Ishikawa (cell line): Measurements from ENCODE around the gene LSM7.

Experiments
- CEBPB ChIP-seq: IDR thresholded peaks from 2 replicates; pipeline ENCODE4 v1.6.1; 2012
- CREB1 ChIP-seq: IDR thresholded peaks from 2 replicates; pipeline ENCODE4 v1.6.1; 2012; ENCODE audit warnings: low read depth
- EGR1 ChIP-seq: IDR thresholded peaks from 2 replicates; pipeline ENCODE4 v1.6.1; 2012
- EP300 ChIP-seq: IDR thresholded peaks from 2 replicates; pipeline ENCODE4 v1.6.1; 2012; ENCODE audit warnings: borderline replicate concordance
- FOXM1 ChIP-seq: IDR thresholded peaks from 2 replicates; pipeline ENCODE4 v1.6.1; 2012; ENCODE audit warnings: low read depth, borderline replicate concordance
- MAX ChIP-seq: IDR thresholded peaks from 2 replicates; pipeline ENCODE4 v1.6.1; 2012
- NFIC ChIP-seq: IDR thresholded peaks from 2 replicates; pipeline ENCODE4 v1.6.1; 2012
- RAD21 ChIP-seq: IDR thresholded peaks from 2 replicates; pipeline ENCODE4 v1.6.1; 2012; ENCODE audit warnings: low read depth
- REST ChIP-seq: IDR thresholded peaks from 2 replicates; pipeline ENCODE4 v1.6.1; 2012; ENCODE audit warnings: low read depth, mild to moderate bottlenecking
- TAF1 ChIP-seq: IDR thresholded peaks from 2 replicates; pipeline ENCODE4 v1.6.1; 2012; ENCODE audit warnings: low read depth, mild to moderate bottlenecking
- TCF12 ChIP-seq: IDR thresholded peaks from 2 replicates; pipeline ENCODE4 v1.6.1; 2012; ENCODE audit warnings: low read depth
- TEAD4 ChIP-seq: IDR thresholded peaks from 2 replicates; pipeline ENCODE4 v1.6.1; 2012
- YY1 ChIP-seq: IDR thresholded peaks from 2 replicates; pipeline ENCODE4 v1.6.1; 2012; ENCODE audit warnings: low read depth
- ZBTB7A ChIP-seq: IDR thresholded peaks from 2 replicates; pipeline ENCODE4 v1.6.1; 2012; ENCODE audit warnings: low read depth
- TF ChIP-seq, protein P1 (sequence below): IDR thresholded peaks from 2 replicates; pipeline ENCODE4 v1.6.1; 2012

The LSM7 gene

GRCh38 chr19:2340496-2341243 is 12.3 kb upstream of the LSM7 start:
- TF ChIP-seq YY1 (no peak), REST (no peak), TEAD4 (no peak), EP300 (no peak), RAD21 (no peak), EGR1 (no peak), TAF1 (no peak), TCF12 (no peak)
- TF ChIP-seq, protein P1, sequence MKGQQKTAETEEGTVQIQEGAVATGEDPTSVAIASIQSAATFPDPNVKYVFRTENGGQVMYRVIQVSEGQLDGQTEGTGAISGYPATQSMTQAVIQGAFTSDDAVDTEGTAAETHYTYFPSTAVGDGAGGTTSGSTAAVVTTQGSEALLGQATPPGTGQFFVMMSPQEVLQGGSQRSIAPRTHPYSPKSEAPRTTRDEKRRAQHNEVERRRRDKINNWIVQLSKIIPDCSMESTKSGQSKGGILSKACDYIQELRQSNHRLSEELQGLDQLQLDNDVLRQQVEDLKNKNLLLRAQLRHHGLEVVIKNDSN = no peak

DNA sequence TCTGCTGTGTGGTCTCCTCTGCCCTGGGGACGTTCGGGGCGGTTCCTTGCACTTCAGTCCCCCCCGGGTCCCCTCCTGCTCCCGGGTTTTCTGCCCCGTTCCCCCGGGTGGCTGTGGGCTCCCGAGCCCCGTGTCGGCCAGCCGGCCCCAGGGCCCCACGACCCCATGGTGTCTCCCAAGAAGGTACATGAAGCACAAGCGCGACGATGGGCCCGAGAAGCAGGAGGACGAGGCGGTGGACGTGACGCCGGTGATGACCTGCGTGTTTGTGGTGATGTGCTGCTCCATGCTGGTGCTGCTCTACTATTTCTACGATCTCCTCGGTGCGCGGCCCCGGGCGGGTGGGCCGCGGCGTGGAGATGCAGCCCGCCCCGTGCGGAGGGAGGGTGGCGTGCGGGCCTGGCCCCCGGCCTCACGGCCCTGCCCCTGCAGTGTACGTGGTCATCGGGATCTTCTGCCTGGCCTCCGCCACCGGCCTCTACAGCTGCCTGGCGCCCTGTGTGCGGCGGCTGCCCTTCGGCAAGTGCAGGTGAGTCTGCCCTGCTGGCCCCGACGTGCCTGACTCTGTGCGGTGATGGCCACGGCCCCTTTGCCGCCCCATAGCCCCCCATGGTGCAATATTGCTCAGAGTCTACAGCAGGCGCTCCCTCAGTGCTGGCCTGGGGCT is 11.4 kb upstream of the LSM7 start:
- TF ChIP-seq FOXM1 (no peak), CREB1 (no peak), CEBPB (no peak), TAF1 (no peak), NFIC (no peak), ZBTB7A (no peak), MAX (no peak), TCF12 (no peak), EGR1 (no peak), RAD21 (no peak), TEAD4 (no peak), REST (no peak), EP300 (no peak), YY1 (no peak)
- TF ChIP-seq, protein P1 = no peak

DNA sequence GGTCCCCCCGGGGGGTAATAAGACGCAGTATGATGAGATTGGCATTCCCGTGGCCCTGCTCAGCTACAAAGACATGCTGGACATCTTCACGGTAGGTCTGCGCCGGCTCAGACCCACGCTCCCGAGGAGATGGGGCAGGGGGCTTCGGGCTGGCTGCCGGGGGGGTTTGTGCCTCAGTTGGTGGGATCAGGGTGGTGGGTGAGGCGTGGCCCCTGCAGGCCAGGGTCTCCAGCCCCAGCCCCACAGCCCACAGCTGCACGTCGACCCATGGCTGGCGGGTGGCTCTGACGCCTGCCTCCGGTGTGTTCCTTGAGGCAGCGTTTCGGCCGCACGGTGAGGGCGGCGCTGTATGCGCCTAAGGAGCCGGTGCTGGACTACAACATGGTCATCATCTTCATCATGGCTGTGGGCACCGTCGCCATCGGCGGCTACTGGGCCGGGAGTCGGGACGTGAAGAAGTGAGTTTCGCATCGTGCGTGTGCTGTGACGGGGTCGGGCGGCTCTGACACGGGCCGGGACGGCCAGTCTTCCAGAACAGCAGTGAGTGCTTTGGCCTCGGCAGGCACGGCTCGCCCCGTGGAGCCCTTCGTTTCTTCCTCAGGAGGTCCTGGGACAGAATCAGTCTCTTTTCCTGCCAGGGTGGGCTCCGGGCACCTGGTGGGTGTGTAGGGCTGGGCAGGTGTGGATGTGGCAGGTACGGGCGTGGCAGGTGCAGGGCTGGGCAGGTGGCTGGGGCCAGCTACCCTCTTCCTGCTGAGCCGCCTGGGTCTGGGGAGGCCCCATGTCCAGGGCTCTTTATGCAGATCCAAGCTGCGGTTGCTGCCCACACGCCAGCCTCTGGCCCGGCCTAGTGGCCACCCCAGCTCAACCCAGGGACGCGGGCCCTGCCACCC is 10.6 kb upstream of the LSM7 start:
- no peak for TF ChIP-seq YY1
- no peak for TF ChIP-seq EGR1
- TF ChIP-seq ZBTB7A = no peak
- TF ChIP-seq RAD21 = no peak
- no peak for TF ChIP-seq CREB1
- TF ChIP-seq EP300 = no peak
- no peak for TF ChIP-seq REST
- no peak for TF ChIP-seq TEAD4
- TF ChIP-seq, protein P1 = no peak
- no peak for TF ChIP-seq CEBPB
- TF ChIP-seq FOXM1 = no peak
- TF ChIP-seq MAX = no peak
- TF ChIP-seq TAF1 = no peak
- TF ChIP-seq TCF12 = no peak
- TF ChIP-seq NFIC = no peak
